GM12878 (cell line): Measurements from ENCODE around the gene PRKAG2. TPM values are rescaled to one million over a fixed set of nuclear protein-coding genes. Genes with fewer than 3 reads are reported as not detected.

Experiments used
- ATAC-seq: fragments of 200-7000 bp; cut with Tn5 transposase; 3 replicates; pipeline ENCODE4 v1.9.1; 2020; ENCODE audit warnings: mild to moderate bottlenecking, moderate library complexity
- BruUV-seq: library from RNA; stranded (reverse); fragments of 400-500 nt; replicated peaks from 2 replicates; lab custom pipeline; 2021; lab: Mats Ljungman, UMichigan
- CTCF ChIA-PET: fragments of 300-600 bp; sonication (Branson Sonifier 250); formaldehyde crosslinking; extraction: SDS; loops from one replicate; lab custom pipeline; 2021; ENCODE audit warnings: inconsistent platforms; lab: Yijun Ruan, JAX
- POLR2A ChIA-PET: fragments of 350-600 bp; formaldehyde crosslinking; extraction: SDS; loops from one replicate; lab custom pipeline; 2021; ENCODE audit warnings: inconsistent platforms; lab: Charles Lee
- RAD21 ChIA-PET: fragments of 300-600 bp; sonication (Branson Sonifier 250); formaldehyde crosslinking; loops from one replicate; lab custom pipeline; 2023; ENCODE audit warnings: antibody characterized with exemption; ENCODE audit not compliant: unreplicated experiment; lab: Charles Lee
- SMC1A ChIA-PET: fragments of 300-600 bp; sonication (Branson Sonifier 250); formaldehyde crosslinking; loops from one replicate; lab custom pipeline; 2023; ENCODE audit not compliant: unreplicated experiment, uncharacterized antibody; lab: Charles Lee
- DNase-seq: peaks from one replicate; pipeline ENCODE4 v3.0.0-alpha.2; 2011; ENCODE audit warnings: low read depth, low spot score
- FAIRE-seq: peaks from 3 replicates; lab custom pipeline; 2011; peaks lifted over from hg19 to GRCh38; lab: Jason Lieb, UNC
- H2AFZ ChIP-seq: 2 replicates; pipeline ENCODE4 v1.6.0; 2011; ENCODE audit warnings: low read depth, low read length, control low read depth; ENCODE audit not compliant: control insufficient read depth
- H3K27ac ChIP-seq: 2 replicates; pipeline ENCODE4 v1.5.1; 2011; ENCODE audit warnings: control low read depth; ENCODE audit not compliant: control insufficient read depth, insufficient read depth
- H3K27me3 ChIP-seq, 2 experiments: replicated peaks in 1 of 2; 2 replicates each; pipeline versions ENCODE4 v1.6.0 to v1.6.1; 2011; ENCODE audit warnings: low read length in 1 of 2; ENCODE audit not compliant: control insufficient read depth in 2 of 2, insufficient read depth in 2 of 2
- H3K36me3 ChIP-seq, 2 experiments: 2 replicates each; pipeline ENCODE4 v1.5.1; 2011; ENCODE audit warnings: low read length in 1 of 2; ENCODE audit not compliant: control insufficient read depth in 2 of 2, insufficient read depth in 2 of 2
- H3K4me1 ChIP-seq: 2 replicates; pipeline ENCODE4 v1.6.1; 2011; ENCODE audit warnings: mild to moderate bottlenecking, low read length, moderate library complexity, mixed read lengths; ENCODE audit not compliant: control insufficient read depth, insufficient read depth
- H3K4me2 ChIP-seq: 2 replicates; pipeline ENCODE4 v1.6.0; 2011; ENCODE audit warnings: control low read depth; ENCODE audit not compliant: control insufficient read depth, insufficient read depth
- H3K4me3 ChIP-seq: fragments of 200-600 bp; sonication (generic); 2 replicates; pipeline ENCODE4 v1.5.1; 2016
- H3K79me2 ChIP-seq: 2 replicates; pipeline ENCODE4 v1.6.0; 2011; ENCODE audit warnings: low read length; ENCODE audit not compliant: control insufficient read depth, insufficient read depth
- H3K9ac ChIP-seq: 2 replicates; pipeline ENCODE4 v1.8.0; 2011; ENCODE audit warnings: low read length, control low read depth, mixed read lengths; ENCODE audit not compliant: control insufficient read depth, insufficient read depth
- H3K9me3 ChIP-seq: replicated peaks from 3 replicates; pipeline ENCODE4 v1.5.1; 2011; ENCODE audit warnings: mild to moderate bottlenecking, low read length; ENCODE audit not compliant: control insufficient read depth, insufficient read depth
- H4K20me1 ChIP-seq: 2 replicates; pipeline ENCODE4 v1.6.0; 2011; ENCODE audit not compliant: control insufficient read depth, insufficient read depth
- CBX5 ChIP-seq: sonication (generic); IDR thresholded peaks from 2 replicates; pipeline ENCODE4 v1.6.1; 2016; ENCODE audit warnings: low read depth, moderate library complexity, mild to moderate bottlenecking, inconsistent platforms
- ETV6 ChIP-seq, 2 experiments: fragments of 450-650 bp in 1 of 2; IDR thresholded peaks in 1 of 2; conservative IDR thresholded peaks in 1 of 2; 2 replicates each; pipeline ENCODE4 v1.6.1; 2014; ENCODE audit warnings: antibody characterized with exemption in 1 of 2, borderline replicate concordance in 1 of 2, low read depth in 1 of 2, mild to moderate bottlenecking in 1 of 2, moderate library complexity in 1 of 2
- FOS ChIP-seq: IDR thresholded peaks from 3 replicates; pipeline ENCODE4 v1.6.1; 2011; ENCODE audit warnings: borderline replicate concordance; ENCODE audit not compliant: insufficient read length; ENCODE audit errors: extremely low read depth
- KAT2A ChIP-seq: conservative IDR thresholded peaks from 2 replicates; pipeline ENCODE4 v1.6.1; 2011; ENCODE audit warnings: low read depth, low read length; ENCODE audit not compliant: control insufficient read depth
- LARP7 ChIP-seq: fragments of 450-650 bp; IDR thresholded peaks from 2 replicates; pipeline ENCODE4 v1.6.1; 2017; ENCODE audit warnings: mild to moderate bottlenecking
- MXI1 ChIP-seq: fragments of 150-350 bp; IDR thresholded peaks from 2 replicates; pipeline ENCODE4 v1.6.1; 2011; ENCODE audit warnings: low read depth, mild to moderate bottlenecking, inconsistent platforms, low read length, improper control_type of control experiment
- SMAD5 ChIP-seq: IDR thresholded peaks from 2 replicates; pipeline ENCODE4 v1.6.1; 2016; ENCODE audit warnings: antibody characterized with exemption, low read depth
- STAT3 ChIP-seq: IDR thresholded peaks from 2 replicates; pipeline ENCODE4 v1.6.1; 2011; ENCODE audit warnings: low read depth, low read length, improper control_type of control experiment
- ZBED1 ChIP-seq: IDR thresholded peaks from 2 replicates; pipeline ENCODE4 v1.6.1; 2016; ENCODE audit warnings: borderline replicate concordance
- WGBS: methylation state at CpG from one replicate; pipeline ENCODE4 v1.1.6; 2016; ENCODE audit warnings: low lambda C conversion rate; ENCODE audit not compliant: insufficient replicate concordance, insufficient coverage; ENCODE audit errors: missing lambda C conversion rate; 5-methylcytosine and 5-hydroxymethylcytosine counted together
- in situ Hi-C: fragments of 300-500 bp; cut with MboI; formaldehyde crosslinking; loops from 9 replicates; pipeline ENCODE4 v1.14.3; 2018; ENCODE audit warnings: mixed read lengths
- intact Hi-C: fragments of 100-400 bp; cut with micrococcal nuclease; formaldehyde crosslinking; loops from one replicate; pipeline ENCODE4 v1.14.2; 2022; ENCODE audit not compliant: unreplicated experiment
- polyA plus RNA-seq, 11 experiments: library from polyadenylated mRNA; depleted of rRNA in 4 of 11; unstranded in 6 of 11; stranded (reverse) in 5 of 11; fragments of >200 nt; fragmentation: Nextera tagmentation in 4 of 11; fragmentation: Illumina TruSeq in 1 of 11; extraction: Ambion mirVana in 4 of 11; extraction: Trizol in 1 of 11; gene quantifications; 1 replicate in 1 of 11; 2 replicates in 10 of 11; pipeline versions ENCODE4 v1.2.1 to v1.2.3, GENCODE V29; 2011 to 2016; ENCODE audit warnings: inconsistent platforms in 2 of 11, missing spikeins in 2 of 11, low read depth in 1 of 11
- total RNA-seq, 4 experiments: library from RNA; depleted of rRNA in 3 of 4; stranded (reverse); fragments of >200 nt in 3 of 4; fragmentation: Illumina TruSeq in 1 of 4; extraction: Trizol in 1 of 4; gene quantifications; 2 replicates each; pipeline versions ENCODE4 v1.2.1 to v1.2.3, GENCODE V29; 2013 to 2021

PRKAG2 gene
- total and polyA plus RNA-seq, 10 of the 15 experiments (the other 5 are each of a cell fraction or from before 2014, with no cell fraction given), result 3.4 to 8.9 (median 6.8) TPM

DNA sequence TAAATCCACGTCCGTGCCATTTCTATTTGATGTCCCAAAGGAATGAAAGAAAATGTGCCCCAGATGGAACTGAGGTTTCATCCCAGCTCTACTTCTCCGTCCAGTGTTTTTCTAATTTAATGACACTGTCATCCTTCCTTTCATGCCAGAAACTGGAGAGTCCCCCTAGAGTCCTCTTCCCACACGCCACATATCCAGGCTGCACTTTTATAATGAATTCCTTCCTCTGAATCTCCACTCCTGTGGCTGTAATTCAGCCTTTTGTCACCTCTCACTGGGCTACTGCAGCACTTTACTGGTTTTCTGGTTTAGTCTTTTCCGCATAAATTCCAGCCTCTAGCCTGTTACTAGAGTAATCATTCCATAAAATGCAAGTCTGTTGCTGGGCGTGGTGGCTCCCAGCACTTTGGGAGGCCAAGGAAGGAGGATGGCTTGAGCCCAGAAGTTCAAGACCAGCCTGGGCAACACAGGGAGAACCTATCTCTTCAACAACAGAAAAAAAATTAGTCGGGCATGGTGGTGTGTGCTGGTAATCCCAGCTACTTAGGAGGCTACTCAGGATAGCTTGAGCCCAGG, 214.6 kb downstream of the PRKAG2 start:
- Histone ChIP-seq H4K20me1 (no peaks in the 10 kb centered on the region), H3K27me3 (no peaks in the 10 kb centered on the region; a peak in 1 of 4 replicates), H3K4me2 (no peak overlapping the region), H3K9ac (no peak overlapping the region), H3K36me3 (no peaks in the 10 kb centered on the region), H3K79me2 (no peaks in the 10 kb centered on the region), H2AFZ (no peak overlapping the region), H3K9me3 (no peaks in the 10 kb centered on the region), H3K27ac (no peak overlapping the region), H3K4me3 (no peak overlapping the region), H3K4me1 (no peaks in the 10 kb centered on the region)
- CTCF ChIA-PET, result no interaction called here
- intact Hi-C loops, result no loop called here
- POLR2A ChIA-PET, result no interaction called here
- 41% methylated on average over 7 of the region's 7 CpGs for WGBS
- SMC1A ChIA-PET, result no interaction called here
- DNase-seq (no peak), ATAC-seq (no peak), FAIRE-seq (no peak)
- in situ Hi-C loops, result no loop called here
- RAD21 ChIA-PET, result no interaction called here
- BruUV-seq, result no TSS peak
- no peak for TF ChIP-seq ZBED1
- TF ChIP-seq FOS, result no peak
- no peak for TF ChIP-seq SMAD5
- no peak for TF ChIP-seq MXI1

DNA sequence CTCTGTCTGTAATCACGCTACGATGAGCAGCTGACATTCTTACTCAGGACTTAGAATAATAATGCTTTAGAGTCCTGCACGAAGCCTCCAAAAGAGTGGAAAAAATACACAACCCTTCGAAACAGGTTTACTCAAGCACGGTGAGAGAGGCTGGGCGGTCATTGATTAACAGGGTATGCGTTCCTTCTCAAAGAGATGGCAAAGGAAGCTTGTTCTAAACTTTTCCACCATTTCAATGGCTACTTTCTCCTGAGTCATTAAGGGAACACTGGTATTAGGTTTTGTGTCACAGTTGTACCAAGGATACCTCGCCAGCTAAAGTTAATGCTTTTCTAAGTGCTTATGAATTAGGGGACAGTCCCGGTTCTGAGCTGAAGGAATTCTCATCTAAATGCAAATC, 215.3 kb downstream of the PRKAG2 start:
- Histone ChIP-seq H3K9ac (no peak overlapping the region), H3K9me3 (no peaks in the 10 kb centered on the region), H3K4me1 (no peaks in the 10 kb centered on the region), H3K79me2 (no peaks in the 10 kb centered on the region), H3K27me3 (no peaks in the 10 kb centered on the region; a peak in 1 of 4 replicates), H4K20me1 (no peaks in the 10 kb centered on the region), H2AFZ (no peak overlapping the region), H3K27ac (no peak overlapping the region), H3K36me3 (no peaks in the 10 kb centered on the region), H3K4me2 (no peak overlapping the region), H3K4me3 (no peak overlapping the region)
- TF ChIP-seq ETV6 (conservative IDR thresholded peaks at IDR 0.05 in 1 of 2, IDR thresholded peaks at IDR 0.05 in 1 of 2; ENCODE audit: borderline replicate concordance in 1 of 2, low read depth in 1 of 2) (no peak), STAT3 (no peak), KAT2A (no peak), CBX5 (no peak), LARP7 (no peak)
- ATAC-seq (no peak), DNase-seq (no peak), FAIRE-seq (no peak)
- ChIA-PET POLR2A (interaction anchor here (0.6 kb wide), 1 partner anchor 439 kb away, joined by 4 read pairs; no protein-coding TSS in a partner anchor), RAD21 (no interaction called here), CTCF (no interaction called here), SMC1A (no interaction called here)
- 78% methylated on average over 9 of the region's 9 CpGs for WGBS
- intact Hi-C loops, result no loop called here
- BruUV-seq, result no TSS peak
- in situ Hi-C loops, result no loop called here
